Large intestine (tissue), 1 donor: ENCODE measurements around the gene LITAFD. TPM values are rescaled to one million over a fixed set of nuclear protein-coding genes. Genes with fewer than 3 reads are reported as not detected.

Experiments
- polyA plus RNA-seq: library from polyadenylated mRNA; unstranded; fragments of 120-200 nt; gene quantifications from one replicate; pipeline ENCODE4 v1.2.1, GENCODE V29; 2013

The LITAFD gene
- polyA plus RNA-seq, 1 donor, result 1.8 TPM

Other genes starting within 250 kb of the LITAFD start
- gene ABAT, start 207.7 kb upstream of the LITAFD start, polyA plus RNA-seq, result 55.7 TPM
- gene TMEM186, start 84.7 kb upstream of the LITAFD start, polyA plus RNA-seq, result 19.4 TPM
- 40.3 TPM for gene PMM2, start 84.5 kb upstream of the LITAFD start, polyA plus RNA-seq
- 81.0 TPM for gene CARHSP1, start 13.3 kb upstream of the LITAFD start, polyA plus RNA-seq
- gene USP7, start 81.6 kb downstream of the LITAFD start, polyA plus RNA-seq, result 110 TPM
- gene HAPSTR1, start 209.3 kb downstream of the LITAFD start, polyA plus RNA-seq, result 31.4 TPM